ENCODE data around the gene GGCX.

The GGCX gene

DNA sequence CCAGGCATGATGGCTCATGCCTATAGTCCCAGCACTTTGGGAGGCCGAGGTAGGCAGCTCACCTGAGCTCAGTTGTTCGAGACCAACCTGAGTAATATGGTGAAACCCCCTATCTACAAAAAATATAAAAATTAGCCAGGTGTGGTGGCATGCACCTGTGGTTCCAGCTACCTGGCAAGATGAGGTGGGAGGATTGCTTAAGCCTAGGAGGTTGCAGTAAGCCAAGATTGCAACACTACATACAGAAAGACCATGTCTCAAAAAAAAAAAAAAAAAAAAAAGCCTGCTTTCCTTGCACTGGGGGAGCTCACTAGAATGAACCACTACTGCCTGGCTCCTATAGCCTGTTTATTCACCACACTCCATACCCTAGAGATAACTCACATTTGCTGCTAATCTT, 29.7 kb downstream of the GGCX start:
- Histone ChIP-seq H3K27me3 (ENCODE audit: low read length) (no peaks in the 10 kb centered on the region), H3K27ac (ENCODE audit: low read depth, low read length) (no peak overlapping the region), H3K9me2 (replicated peaks; ENCODE audit: insufficient read depth, low read length) (no peaks in the 10 kb centered on the region), H3K36me3 (ENCODE audit: low read length) (no peaks in the 10 kb centered on the region), H4K20me1 (ENCODE audit: low read depth, low read length) (no peaks in the 10 kb centered on the region), H3K79me2 (ENCODE audit: insufficient read depth, low read length) (no peaks in the 10 kb centered on the region), H3K4me3 (ENCODE audit: insufficient read depth, low read length, poor library complexity, severe bottlenecking) (no peak overlapping the region), H3K4me2 (ENCODE audit: low read depth, low read length, poor library complexity, severe bottlenecking) (no peak overlapping the region), H3K9me3 (ENCODE audit: insufficient read depth, low read length) (no peaks in the 10 kb centered on the region), H2AFZ (ENCODE audit: low read depth, low read length, severe bottlenecking) (no peak overlapping the region), H3F3A (ENCODE audit: insufficient read depth) (no peaks in the 10 kb centered on the region; the same call in 1 of the 2 replicates), H3K9ac (ENCODE audit: low read length) (no peak overlapping the region)
- TF ChIP-seq, protein P1, sequence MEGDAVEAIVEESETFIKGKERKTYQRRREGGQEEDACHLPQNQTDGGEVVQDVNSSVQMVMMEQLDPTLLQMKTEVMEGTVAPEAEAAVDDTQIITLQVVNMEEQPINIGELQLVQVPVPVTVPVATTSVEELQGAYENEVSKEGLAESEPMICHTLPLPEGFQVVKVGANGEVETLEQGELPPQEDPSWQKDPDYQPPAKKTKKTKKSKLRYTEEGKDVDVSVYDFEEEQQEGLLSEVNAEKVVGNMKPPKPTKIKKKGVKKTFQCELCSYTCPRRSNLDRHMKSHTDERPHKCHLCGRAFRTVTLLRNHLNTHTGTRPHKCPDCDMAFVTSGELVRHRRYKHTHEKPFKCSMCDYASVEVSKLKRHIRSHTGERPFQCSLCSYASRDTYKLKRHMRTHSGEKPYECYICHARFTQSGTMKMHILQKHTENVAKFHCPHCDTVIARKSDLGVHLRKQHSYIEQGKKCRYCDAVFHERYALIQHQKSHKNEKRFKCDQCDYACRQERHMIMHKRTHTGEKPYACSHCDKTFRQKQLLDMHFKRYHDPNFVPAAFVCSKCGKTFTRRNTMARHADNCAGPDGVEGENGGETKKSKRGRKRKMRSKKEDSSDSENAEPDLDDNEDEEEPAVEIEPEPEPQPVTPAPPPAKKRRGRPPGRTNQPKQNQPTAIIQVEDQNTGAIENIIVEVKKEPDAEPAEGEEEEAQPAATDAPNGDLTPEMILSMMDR (IDR thresholded peaks at IDR 0.05; ENCODE audit: insufficient read depth, low read length, poor library complexity, severe bottlenecking): no peak
- no peak for TF ChIP-seq EZH2phosphoT487 (conservative IDR thresholded peaks at IDR 0.05; ENCODE audit: low read length)

DNA sequence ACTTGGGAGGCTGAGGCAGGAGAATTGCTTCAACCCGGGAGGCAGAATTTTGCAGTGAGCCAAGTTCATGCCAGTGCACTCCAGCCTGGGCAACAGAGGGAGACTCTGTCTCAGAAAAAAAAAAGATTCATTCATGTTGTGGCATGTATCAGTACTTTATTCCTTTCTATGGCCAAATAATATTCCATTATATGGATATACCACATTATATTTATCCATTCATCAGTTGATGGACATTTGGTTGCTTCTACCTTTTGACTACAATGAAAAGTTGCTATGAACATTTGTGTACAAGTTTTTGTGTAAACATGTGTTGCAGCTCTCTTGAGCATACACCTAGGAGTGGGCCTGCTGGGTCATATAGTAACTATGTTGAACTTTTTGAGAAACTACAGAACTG, 31.5 kb downstream of the GGCX start:
- no peaks in the 10 kb centered on the region for H3K9me3 ChIP-seq (ENCODE audit: insufficient read depth, low read length)
- H3K79me2 ChIP-seq (ENCODE audit: insufficient read depth, low read length): no peaks in the 10 kb centered on the region
- H3K9me2 ChIP-seq (replicated peaks; ENCODE audit: insufficient read depth, low read length): no peaks in the 10 kb centered on the region
- no peak overlapping the region for H2AFZ ChIP-seq (ENCODE audit: low read depth, low read length, severe bottlenecking)
- no peak overlapping the region for H3K4me3 ChIP-seq (ENCODE audit: insufficient read depth, low read length, poor library complexity, severe bottlenecking)
- H3K27ac ChIP-seq (ENCODE audit: low read depth, low read length): no peak overlapping the region
- no peak overlapping the region for H3K4me2 ChIP-seq (ENCODE audit: low read depth, low read length, poor library complexity, severe bottlenecking)
- no peaks in the 10 kb centered on the region; the same call in 1 of the 2 replicates for H3F3A ChIP-seq (ENCODE audit: insufficient read depth)
- no peaks in the 10 kb centered on the region for H3K27me3 ChIP-seq (ENCODE audit: low read length)
- H4K20me1 ChIP-seq (ENCODE audit: low read depth, low read length): no peaks in the 10 kb centered on the region
- no peak overlapping the region for H3K9ac ChIP-seq (ENCODE audit: low read length)
- no peaks in the 10 kb centered on the region for H3K36me3 ChIP-seq (ENCODE audit: low read length)
- TF ChIP-seq EZH2phosphoT487 (conservative IDR thresholded peaks at IDR 0.05; ENCODE audit: low read length): no peak
- TF ChIP-seq, protein P1 (IDR thresholded peaks at IDR 0.05; ENCODE audit: insufficient read depth, low read length, poor library complexity, severe bottlenecking): no peak

DNA sequence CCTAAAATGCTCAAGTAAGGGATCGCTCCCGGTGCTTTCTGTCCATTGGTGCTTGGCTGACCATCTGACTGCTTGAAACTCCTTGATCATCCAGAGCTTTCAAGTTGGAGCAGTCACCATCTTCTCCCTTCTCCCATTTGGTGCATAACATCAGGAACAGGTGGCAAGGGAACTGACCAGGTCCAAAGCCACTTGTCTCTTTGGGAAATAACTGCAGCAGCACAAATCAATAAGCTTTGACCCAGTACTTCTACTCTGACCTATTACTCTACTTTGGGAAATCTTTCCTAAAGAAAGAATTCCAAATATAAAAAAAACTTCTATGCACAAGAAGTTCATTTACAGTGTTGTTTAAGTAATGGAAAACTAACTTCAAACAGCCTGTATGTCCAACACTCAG, 32.9 kb downstream of the GGCX start:
- Histone ChIP-seq H3K9me2 (replicated peaks; ENCODE audit: insufficient read depth, low read length) (no peaks in the 10 kb centered on the region), H3K27ac (ENCODE audit: low read depth, low read length) (no peak overlapping the region), H3K27me3 (ENCODE audit: low read length) (no peaks in the 10 kb centered on the region), H3K4me3 (ENCODE audit: insufficient read depth, low read length, poor library complexity, severe bottlenecking) (no peak overlapping the region), H3K4me2 (ENCODE audit: low read depth, low read length, poor library complexity, severe bottlenecking) (no peak overlapping the region), H2AFZ (ENCODE audit: low read depth, low read length, severe bottlenecking) (no peak overlapping the region), H3F3A (ENCODE audit: insufficient read depth) (no peaks in the 10 kb centered on the region), H3K79me2 (ENCODE audit: insufficient read depth, low read length) (no peaks in the 10 kb centered on the region), H3K9ac (ENCODE audit: low read length) (no peak overlapping the region), H3K9me3 (ENCODE audit: insufficient read depth, low read length) (no peaks in the 10 kb centered on the region), H4K20me1 (ENCODE audit: low read depth, low read length) (no peaks in the 10 kb centered on the region), H3K36me3 (ENCODE audit: low read length) (no peaks in the 10 kb centered on the region)
- TF ChIP-seq EZH2phosphoT487 (conservative IDR thresholded peaks at IDR 0.05; ENCODE audit: low read length): no peak
- TF ChIP-seq, protein P1 (IDR thresholded peaks at IDR 0.05; ENCODE audit: insufficient read depth, low read length, poor library complexity, severe bottlenecking): no peak

Data from SU-DHL-6 (cell line).